Hepatocyte (in vitro differentiated cells): ENCODE data around the gene WDR89. TPM values are rescaled to one million over a fixed set of nuclear protein-coding genes. Genes with fewer than 3 reads are reported as not detected.
"Not testable (repeated sequence)": the region's sequence is repeated elsewhere in the genome, so short reads cannot be mapped to it uniquely, and the experiment has no call there.

Experiments used
- DNase-seq: peaks from one replicate; pipeline ENCODE4 v3.0.0-alpha.2; 2016; ENCODE audit warnings: low spot score
- H2AFZ ChIP-seq: fragments of 200-600 bp; sonication (generic); 2 replicates; pipeline ENCODE4 v1.6.0; 2016; ENCODE audit warnings: antibody characterized with exemption, mild to moderate bottlenecking
- H3K27ac ChIP-seq: fragments of 200-600 bp; sonication (generic); 2 replicates; pipeline ENCODE4 v1.5.1; 2016; ENCODE audit warnings: mild to moderate bottlenecking
- H3K27me3 ChIP-seq: fragments of 200-600 bp; sonication (generic); 2 replicates; pipeline ENCODE4 v1.6.1; 2016
- H3K36me3 ChIP-seq: fragments of 200-600 bp; sonication (generic); replicated peaks from 2 replicates; pipeline ENCODE4 v1.5.1; 2016; ENCODE audit warnings: low read depth; ENCODE audit not compliant: insufficient read depth
- H3K4me1 ChIP-seq: fragments of 200-600 bp; sonication (generic); 2 replicates; pipeline ENCODE4 v1.5.1; 2016; ENCODE audit warnings: mild to moderate bottlenecking, moderate library complexity; ENCODE audit not compliant: insufficient read depth
- H3K4me2 ChIP-seq: fragments of 200-600 bp; sonication (generic); 2 replicates; pipeline ENCODE4 v1.6.0; 2016
- H3K4me3 ChIP-seq: fragments of 200-600 bp; sonication (generic); 2 replicates; pipeline ENCODE4 v1.5.1; 2016; ENCODE audit warnings: mild to moderate bottlenecking
- H3K79me2 ChIP-seq: fragments of 200-600 bp; sonication (generic); 2 replicates; pipeline ENCODE4 v1.6.0; 2017; ENCODE audit warnings: mild to moderate bottlenecking
- H3K9me2 ChIP-seq: fragments of 200-600 bp; sonication (generic); replicated peaks from 2 replicates; pipeline ENCODE4 v1.6.0; 2017; ENCODE audit warnings: mild to moderate bottlenecking; ENCODE audit not compliant: insufficient read depth
- H3K9me3 ChIP-seq: fragments of 200-600 bp; sonication (generic); 2 replicates; pipeline ENCODE4 v1.5.1; 2016; ENCODE audit warnings: low read depth, mild to moderate bottlenecking
- H4K20me1 ChIP-seq: fragments of 200-600 bp; sonication (generic); 2 replicates; pipeline ENCODE4 v1.6.0; 2016; ENCODE audit warnings: mild to moderate bottlenecking; ENCODE audit not compliant: insufficient read depth, poor library complexity, severe bottlenecking
- CTCF ChIP-seq: fragments of 200-600 bp; sonication (generic); IDR thresholded peaks from 2 replicates; pipeline ENCODE4 v1.5.1; 2016; ENCODE audit warnings: antibody characterized with exemption, mild to moderate bottlenecking; ENCODE audit not compliant: poor library complexity
- EZH2 ChIP-seq: fragments of 200-600 bp; sonication (generic); IDR thresholded peaks from 2 replicates; pipeline ENCODE4 v1.6.1; 2016; ENCODE audit warnings: antibody characterized with exemption, mild to moderate bottlenecking, borderline replicate concordance
- EZH2phosphoT487 ChIP-seq: fragments of 200-600 bp; sonication (generic); IDR thresholded peaks from one replicate; pipeline ENCODE4 v1.6.1; 2018; ENCODE audit warnings: antibody characterized with exemption, mild to moderate bottlenecking, low read depth, moderate library complexity; ENCODE audit not compliant: unreplicated experiment, severe bottlenecking
- WGBS: methylation state at CpG from one replicate; pipeline ENCODE4 v1.1.6; 2016; ENCODE audit warnings: low lambda C conversion rate; ENCODE audit errors: missing lambda C conversion rate; 5-methylcytosine and 5-hydroxymethylcytosine counted together
- polyA plus RNA-seq: library from polyadenylated mRNA; unstranded; fragments of >200 nt; fragmentation: Nextera tagmentation; extraction: Ambion mirVana; gene quantifications from 2 replicates; pipeline ENCODE4 v1.2.1, GENCODE V29; 2016
- total RNA-seq: library from RNA; depleted of rRNA; stranded (reverse); fragments of >200 nt; gene quantifications from 2 replicates; pipeline ENCODE4 v1.2.3, GENCODE V29; 2014

WDR89 gene
- total and polyA plus RNA-seq, 2 experiments from 2014 or later, result 3.9 to 14.6 TPM

- no peaks in the 10 kb centered on the region for H3K4me1 ChIP-seq
- no peaks in the 10 kb centered on the region for H3K9me3 ChIP-seq
- peaks cover 73% of the 10 kb centered on the region for H3K79me2 ChIP-seq
- H3K27me3 ChIP-seq, result no peaks in the 10 kb centered on the region
- no peak for TF ChIP-seq EZH2phosphoT487
- no peak for TF ChIP-seq EZH2
- TF ChIP-seq CTCF, result no peak
- H3K4me2 ChIP-seq, result no peak overlapping the region
- H4K20me1 ChIP-seq, result no peaks in the 10 kb centered on the region
- no peaks in the 10 kb centered on the region for H3K9me2 ChIP-seq
- 95% methylated on average over 1 of the region's 1 CpG for WGBS
- H3K4me3 ChIP-seq, result no peak overlapping the region
- no peaks in the 10 kb centered on the region for H3K36me3 ChIP-seq
- H2AFZ ChIP-seq, result no peak overlapping the region
- no peak for DNase-seq
- no peak overlapping the region for H3K27ac ChIP-seq
Observed at GRCh38 chr14:63638493-63638892, 3.2 kb downstream of the WDR89 start.

GRCh38 chr14:63636094-63636635 lies 5.5 kb downstream of the WDR89 start:
- H4K20me1 ChIP-seq, H3K9me3 ChIP-seq, H3K4me3 ChIP-seq, H3K36me3 ChIP-seq, H3K9me2 ChIP-seq, H3K4me2 ChIP-seq, DNase-seq, H3K27me3 ChIP-seq, H2AFZ ChIP-seq, H3K27ac ChIP-seq, H3K4me1 ChIP-seq: not testable (repeated sequence)
- H3K79me2 ChIP-seq, result peaks cover 90% of the 10 kb centered on the region
- WGBS, result 95% methylated on average over 4 of the region's 4 CpGs

- Histone ChIP-seq H3K36me3 (no peaks in the 10 kb centered on the region), H3K27me3 (no peaks in the 10 kb centered on the region), H3K9me2 (no peaks in the 10 kb centered on the region), H4K20me1 (no peaks in the 10 kb centered on the region), H3K4me2 (no peak overlapping the region), H3K27ac (no peak overlapping the region), H2AFZ (no peak overlapping the region), H3K79me2 (peaks cover 80% of the 10 kb centered on the region), H3K4me3 (no peak overlapping the region), H3K4me1 (no peaks in the 10 kb centered on the region), H3K9me3 (no peaks in the 10 kb centered on the region)
- WGBS, result 89% methylated on average over 7 of the region's 7 CpGs
- no peak for TF ChIP-seq EZH2phosphoT487
- TF ChIP-seq CTCF, result no peak
- TF ChIP-seq EZH2, result no peak
- DNase-seq, result no peak
Observed at GRCh38 chr14:63633801-63634200, 7.9 kb downstream of the WDR89 start.

- no peak overlapping the region for H3K27ac ChIP-seq
- peaks cover 75% of the 10 kb centered on the region for H3K79me2 ChIP-seq
- no peaks in the 10 kb centered on the region for H3K36me3 ChIP-seq
- H2AFZ ChIP-seq, result no peak overlapping the region
- peak; percentile 24 for DNase-seq
- H3K9me2 ChIP-seq, result no peaks in the 10 kb centered on the region
- peak; percentile 59 for TF ChIP-seq CTCF
- TF ChIP-seq EZH2, result no peak
- H3K4me3 ChIP-seq, result no peak overlapping the region
- H3K9me3 ChIP-seq, result no peaks in the 10 kb centered on the region
- no peaks in the 10 kb centered on the region for H4K20me1 ChIP-seq
- no peaks in the 10 kb centered on the region for H3K4me1 ChIP-seq
- no peak overlapping the region for H3K4me2 ChIP-seq
- H3K27me3 ChIP-seq, result no peaks in the 10 kb centered on the region
Observed at GRCh38 chr14:63632932-63633514, 8.6 kb downstream of the WDR89 start.
